SK-N-MC (cell line): Measurements from ENCODE around the gene CD300A.

Source experiments
- EZH2 ChIP-seq: fragments of 200-600 bp; sonication (generic); IDR thresholded peaks from one replicate; pipeline ENCODE4 v1.6.1; 2017; ENCODE audit warnings: antibody characterized with exemption
- FOXP2 ChIP-seq: optimal IDR thresholded peaks from 2 replicates; pipeline ENCODE3; 2011; ENCODE audit warnings: mild to moderate bottlenecking, moderate library complexity; ENCODE audit not compliant: insufficient read depth; ENCODE audit errors: extremely low read length, control extremely low read depth
- POLR2AphosphoS5 ChIP-seq: IDR thresholded peaks from 2 replicates; pipeline ENCODE4 v1.6.1; 2012; ENCODE audit warnings: mild to moderate bottlenecking, low read depth, low read length, borderline replicate concordance

GRCh38 chr17:74451557-74451956, 14.9 kb upstream of the CD300A start:
- no peak for TF ChIP-seq EZH2
- no peak for TF ChIP-seq POLR2AphosphoS5
- TF ChIP-seq FOXP2: no peak
